Thymus (tissue), 11 donors: ENCODE data around the gene PRSS16. TPM values are rescaled to one million over a fixed set of nuclear protein-coding genes. Genes with fewer than 3 reads are reported as not detected.

Experiments used
- DNase-seq, 9 donors: peaks; one replicate each; pipeline ENCODE4 v3.0.0-alpha.2; 2013; ENCODE audit warnings: low spot score in 9 of 9, low read depth in 6 of 9, missing footprints in 1 of 9
- H3K27ac ChIP-seq, 2 donors: one replicate each; pipeline ENCODE4 v1.5.1; 2013; ENCODE audit warnings: control low read depth in 1 of 2, low read depth in 1 of 2, low read length in 1 of 2, mild to moderate bottlenecking in 1 of 2, moderate library complexity in 1 of 2
- H3K27me3 ChIP-seq, 2 donors: one replicate each; pipeline ENCODE4 v1.5.1; 2013; ENCODE audit warnings: low read length in 1 of 2; ENCODE audit not compliant: control insufficient read depth in 2 of 2, insufficient read depth in 1 of 2
- H3K36me3 ChIP-seq, 2 donors: one replicate each; pipeline ENCODE4 v1.5.1; 2013; ENCODE audit warnings: low read length in 1 of 2, mild to moderate bottlenecking in 1 of 2, moderate library complexity in 1 of 2; ENCODE audit not compliant: control insufficient read depth in 2 of 2, insufficient read depth in 2 of 2
- H3K4me1 ChIP-seq, 2 donors: one replicate each; pipeline ENCODE4 v1.5.1; 2013; ENCODE audit warnings: low read length in 2 of 2; ENCODE audit not compliant: control insufficient read depth in 2 of 2, insufficient read depth in 2 of 2
- H3K4me3 ChIP-seq, 2 donors: one replicate each; pipeline ENCODE4 v1.5.1; 2013; ENCODE audit warnings: low read length in 2 of 2, control low read depth in 1 of 2, mild to moderate bottlenecking in 1 of 2
- H3K9me3 ChIP-seq, 2 donors: one replicate each; pipeline ENCODE4 v1.5.1; 2013; ENCODE audit warnings: low read length in 1 of 2, mild to moderate bottlenecking in 1 of 2; ENCODE audit not compliant: control insufficient read depth in 2 of 2, insufficient read depth in 1 of 2
- WGBS: extraction: QIAGEN DNeasy Blood & Tissue Kit; methylation state at CpG from one replicate; pipeline ENCODE4 v1.1.7; 2013; 5-methylcytosine and 5-hydroxymethylcytosine counted together
- polyA plus RNA-seq: library from polyadenylated mRNA; stranded (reverse); fragments of 200-250 nt; gene quantifications from one replicate; pipeline ENCODE4 v1.2.3, GENCODE V29; 2013
- total RNA-seq: library from RNA; stranded (reverse); fragments of 120-200 nt; gene quantifications from one replicate; pipeline ENCODE4 v1.2.4, GENCODE V29; 2013
- donor health status: healthy.

PRSS16 gene
- total and polyA plus RNA-seq, 2 donors = 76.2 to 96.4 TPM

- Histone ChIP-seq H3K36me3 (no peaks in the 10 kb centered on the region), H3K27me3 (peaks cover 45 to 81% of the 10 kb centered on the region in 2 donors), H3K9me3 (peaks cover 0 to 2% of the 10 kb centered on the region in 2 donors), H3K27ac (no peak overlapping the region), H3K4me3 (no peak overlapping the region), H3K4me1 (no peaks in the 10 kb centered on the region)
- DNase-seq = peak in 1 of 9 donors; percentile 13
- WGBS = 17% methylated on average over 20 of the region's 20 CpGs
Measured at GRCh38 chr6:27237089-27237803, 10.3 kb upstream of the PRSS16 start.

- Histone ChIP-seq H3K27ac (no peak overlapping the region), H3K4me1 (no peaks in the 10 kb centered on the region), H3K9me3 (peaks cover 0 to 2% of the 10 kb centered on the region in 2 donors), H3K36me3 (no peaks in the 10 kb centered on the region), H3K27me3 (peaks cover 45 to 84% of the 10 kb centered on the region in 2 donors), H3K4me3 (no peak overlapping the region)
- DNase-seq = no peak
- WGBS = 6% methylated on average over 41 of the region's 41 CpGs
Measured at GRCh38 chr6:27238010-27238983, 9.2 kb upstream of the PRSS16 start.

DNA sequence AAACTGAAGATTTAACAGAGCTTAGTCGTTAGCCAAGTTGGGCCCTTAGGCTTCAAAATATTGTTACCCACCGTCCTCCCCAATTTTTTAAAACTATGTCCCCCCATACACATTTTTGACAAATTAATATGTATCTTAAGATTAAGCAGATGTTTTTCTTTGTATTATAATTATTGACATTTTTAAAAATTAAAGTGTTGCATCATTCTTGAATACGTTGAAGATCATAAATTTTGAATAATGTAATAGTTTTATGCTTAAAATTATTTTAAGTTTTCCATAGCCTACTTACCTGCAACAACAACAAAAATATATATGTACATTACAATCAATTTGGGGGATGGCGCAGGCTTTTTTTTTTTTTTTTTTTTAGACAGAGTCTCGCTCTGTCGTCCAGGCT is 8.2 kb upstream of the PRSS16 start:
- peaks cover 38 to 79% of the 10 kb centered on the region in 2 donors for H3K27me3 ChIP-seq

GRCh38 chr6:27241443-27241842 is 6.1 kb upstream of the PRSS16 start:
- Histone ChIP-seq H3K27ac (no peak overlapping the region), H3K9me3 (peaks cover 0 to 2% of the 10 kb centered on the region in 2 donors), H3K4me1 (no peaks in the 10 kb centered on the region), H3K36me3 (no peaks in the 10 kb centered on the region), H3K27me3 (peaks cover 31 to 63% of the 10 kb centered on the region in 2 donors), H3K4me3 (no peak overlapping the region)
- WGBS = 93% methylated on average over 7 of the region's 7 CpGs
- no peak for DNase-seq

More for the DNA sequence above, 8.2 kb upstream of the PRSS16 start:
- H3K36me3 ChIP-seq = no peaks in the 10 kb centered on the region
- H3K4me1 ChIP-seq = no peaks in the 10 kb centered on the region
- H3K9me3 ChIP-seq = peaks cover 0 to 2% of the 10 kb centered on the region in 2 donors
- H3K4me3 ChIP-seq = no peak overlapping the region
- WGBS = 78% methylated on average over 6 of the region's 6 CpGs
- H3K27ac ChIP-seq = no peak overlapping the region
- DNase-seq = no peak

DNA sequence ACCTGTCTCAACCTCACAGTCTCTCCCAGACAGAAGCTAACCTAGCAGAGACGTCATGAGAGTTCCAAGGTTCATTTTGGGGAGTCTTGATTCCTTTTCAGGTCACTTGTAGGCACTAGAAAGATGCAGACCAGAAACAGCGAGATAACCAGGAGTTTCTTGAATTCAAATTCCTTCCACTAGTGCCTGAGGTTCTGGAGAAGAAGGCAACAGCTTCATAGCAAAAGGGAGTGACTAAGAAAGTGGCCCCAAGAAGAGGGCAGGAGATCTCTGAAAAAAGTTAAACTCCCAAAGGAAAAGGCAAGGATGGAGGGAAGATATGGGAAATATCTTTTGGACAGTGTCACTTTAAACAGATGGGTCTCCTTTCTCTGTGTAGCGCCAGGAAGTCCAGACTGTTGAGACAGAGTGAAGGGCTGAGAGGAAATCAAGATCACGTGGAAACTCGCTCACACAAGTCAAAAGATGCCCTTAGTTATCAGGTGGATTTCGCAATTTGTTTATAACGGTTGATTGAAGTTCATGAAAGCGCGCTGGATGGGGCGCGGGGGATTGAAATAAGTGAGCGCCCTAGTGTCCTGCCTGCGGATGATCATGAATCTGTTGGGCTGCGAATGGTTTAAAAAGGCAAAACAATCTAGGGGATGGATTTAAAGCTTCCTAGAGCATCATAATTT is 4.8 kb upstream of the PRSS16 start:
- Histone ChIP-seq H3K36me3 (no peaks in the 10 kb centered on the region), H3K27ac (no peak overlapping the region), H3K27me3 (peaks cover 21 to 59% of the 10 kb centered on the region in 2 donors), H3K4me3 (no peak overlapping the region), H3K4me1 (no peaks in the 10 kb centered on the region), H3K9me3 (no peaks in the 10 kb centered on the region)
- no peak for DNase-seq
- WGBS = 66% methylated on average over 14 of the region's 14 CpGs

GRCh38 chr6:27248783-27249182 is 1.3 kb downstream of the PRSS16 start:
- H3K36me3 ChIP-seq = no peaks in the 10 kb centered on the region
- H3K4me3 ChIP-seq = peak overlapping the region in 1 of 2 donors; percentile 16
- H3K4me1 ChIP-seq = peaks cover 0 to 4% of the 10 kb centered on the region in 2 donors
- no peak for DNase-seq
- peak overlapping the region in 1 of 2 donors; percentile 57 for H3K27ac ChIP-seq
- peaks cover 34 to 66% of the 10 kb centered on the region in 2 donors for H3K27me3 ChIP-seq
- H3K9me3 ChIP-seq = peaks cover 0 to 1% of the 10 kb centered on the region in 2 donors
- 82% methylated on average over 3 of the region's 3 CpGs for WGBS

GRCh38 chr6:27250277-27251111 is 3.0 kb downstream of the PRSS16 start:
- Histone ChIP-seq H3K27ac (peak overlapping the region; percentile 40 to 42), H3K4me3 (peak overlapping the region; percentile 43 to 45), H3K27me3 (peaks cover 34 to 74% of the 10 kb centered on the region in 2 donors), H3K36me3 (no peaks in the 10 kb centered on the region), H3K4me1 (peaks cover 0 to 4% of the 10 kb centered on the region in 2 donors), H3K9me3 (peaks cover 0 to 1% of the 10 kb centered on the region in 2 donors)
- DNase-seq = no peak
- 9% methylated on average over 35 of the region's 35 CpGs for WGBS

DNA sequence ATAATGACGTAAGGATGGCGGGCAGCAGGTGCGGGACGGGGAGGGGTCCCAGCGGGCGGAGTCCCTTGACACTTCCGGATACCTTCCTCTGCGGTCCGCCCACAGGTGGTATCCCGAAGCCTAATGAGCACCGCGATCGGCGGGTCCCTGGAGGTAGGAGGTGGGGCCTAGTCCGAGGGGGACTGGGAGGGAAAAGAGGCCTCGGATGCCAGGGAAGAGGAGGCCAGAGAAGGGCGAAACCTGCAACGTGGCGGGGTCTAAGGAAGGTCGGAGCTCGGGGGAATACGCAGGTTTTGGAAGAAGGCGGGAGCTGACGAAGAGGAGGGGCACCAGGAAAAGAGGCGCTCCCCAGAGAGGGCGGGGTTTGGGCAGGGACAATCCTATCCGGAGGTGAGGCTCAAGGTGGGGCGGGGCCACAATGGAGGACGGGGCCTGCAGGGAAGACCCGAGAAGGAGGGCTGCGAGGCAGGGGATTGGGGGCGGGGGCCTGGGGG is 3.7 kb downstream of the PRSS16 start:
- H3K36me3 ChIP-seq = no peaks in the 10 kb centered on the region
- peaks cover 0 to 1% of the 10 kb centered on the region in 2 donors for H3K9me3 ChIP-seq
- peaks cover 0 to 4% of the 10 kb centered on the region in 2 donors for H3K4me1 ChIP-seq
- WGBS = 1% methylated on average over 32 of the region's 32 CpGs
- H3K27ac ChIP-seq = peak overlapping the region in 1 of 2 donors; percentile 36
- DNase-seq = peak in 2 of 9 donors; percentile 25 to 37
- H3K4me3 ChIP-seq = peak overlapping the region; percentile 43 to 45
- peaks cover 34 to 73% of the 10 kb centered on the region in 2 donors for H3K27me3 ChIP-seq
